NCI-H2196 (cell line): Measurements from ENCODE around the gene ZNF74.
"Not testable (repeated sequence)": the region's sequence is repeated elsewhere in the genome, so short reads cannot be mapped to it uniquely, and the experiment has no call there.

Experiments used
- DNase-seq: peaks from one replicate; lab custom pipeline; 2025; ENCODE audit not compliant: unreplicated experiment; lab: John Stamatoyannopoulos, UW

ZNF74 gene

GRCh38 chr22:20441631-20442484, 47.9 kb downstream of the ZNF74 start:
- DNase-seq: no peak

DNA sequence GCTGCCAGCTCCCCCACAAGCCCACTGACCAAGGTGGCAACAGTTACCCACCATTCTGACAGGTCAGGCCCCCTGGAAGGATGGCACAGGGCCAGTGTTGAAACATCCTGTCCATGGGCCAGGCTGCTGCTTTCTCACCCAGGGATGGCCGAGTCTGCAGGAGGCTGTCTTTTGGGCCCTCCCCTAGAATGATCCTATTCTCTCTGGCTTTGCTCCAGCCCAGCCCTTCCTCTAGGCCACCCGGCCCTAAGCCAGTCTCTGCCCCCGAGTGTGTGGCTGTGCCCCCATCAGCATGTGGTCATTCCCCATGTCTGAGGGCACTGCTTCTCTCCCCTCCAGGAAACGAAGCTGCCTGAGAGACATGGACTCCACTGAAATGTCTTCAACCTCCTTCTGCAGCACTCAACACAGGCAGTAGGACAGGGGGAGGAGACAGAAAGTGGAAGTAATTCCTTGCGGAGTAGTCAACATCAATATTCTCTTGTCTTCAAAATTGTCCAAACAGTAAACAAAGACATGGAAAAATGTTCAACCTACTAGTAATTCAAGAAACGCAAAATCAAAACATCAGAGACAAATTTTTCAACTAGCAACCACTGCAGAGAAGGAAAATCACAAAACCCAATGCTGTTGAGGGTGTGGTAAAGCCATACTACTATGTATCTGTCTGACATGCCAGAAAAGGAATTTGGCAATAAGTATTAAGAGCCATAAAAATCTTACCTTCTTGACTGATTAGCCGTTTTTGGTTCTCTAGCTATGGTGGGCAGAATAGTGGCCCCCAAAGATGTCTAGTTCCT, 48.7 kb downstream of the ZNF74 start:
- no peak for DNase-seq

DNA sequence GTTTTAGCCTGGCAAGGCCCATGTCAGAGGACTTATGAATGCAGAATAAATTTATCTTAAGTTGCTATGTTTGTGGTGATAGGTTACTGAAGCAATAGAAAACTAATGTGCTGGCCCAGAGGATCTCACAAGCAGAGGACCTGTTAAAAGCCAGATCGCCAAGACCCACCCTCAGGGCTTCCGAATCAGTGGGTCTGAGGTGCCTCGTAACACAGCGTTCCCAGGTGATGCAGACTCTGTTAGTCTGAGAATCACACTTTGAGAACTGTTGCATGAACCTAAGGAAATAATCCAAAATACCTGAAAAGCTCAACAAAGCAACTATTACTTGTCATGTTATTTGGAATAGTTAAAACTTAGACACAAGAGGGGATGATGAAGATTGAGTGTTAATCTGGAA, 50.4 kb downstream of the ZNF74 start:
- DNase-seq: no peak

DNA sequence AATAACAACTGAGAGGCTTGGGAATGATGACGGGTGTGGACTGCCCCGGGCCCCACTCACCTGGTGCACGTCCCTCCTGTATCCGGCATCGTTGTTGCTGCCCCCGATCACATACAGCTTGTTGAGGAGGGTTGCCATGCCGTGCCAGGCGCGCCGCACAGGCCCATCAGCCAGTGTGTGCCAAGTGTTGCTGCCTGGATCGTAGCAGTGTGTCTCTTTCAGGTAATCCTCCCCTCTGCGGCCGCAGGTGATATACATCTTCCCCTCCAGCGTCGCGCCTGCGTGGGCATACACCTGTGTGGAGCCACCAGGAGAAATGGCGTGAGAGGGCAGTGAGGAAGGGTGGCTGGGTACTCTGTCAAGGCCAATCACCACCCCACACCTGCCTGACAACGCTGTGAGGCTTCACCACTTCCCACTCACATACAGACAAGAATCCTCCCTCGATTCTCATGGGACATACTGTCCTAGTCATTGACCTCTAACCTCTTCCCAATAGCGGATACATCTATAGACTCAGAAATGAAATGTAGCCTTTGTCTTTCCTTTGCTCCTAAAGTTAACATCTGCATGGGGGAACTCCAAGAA, 52.5 kb downstream of the ZNF74 start:
- no peak for DNase-seq

DNA sequence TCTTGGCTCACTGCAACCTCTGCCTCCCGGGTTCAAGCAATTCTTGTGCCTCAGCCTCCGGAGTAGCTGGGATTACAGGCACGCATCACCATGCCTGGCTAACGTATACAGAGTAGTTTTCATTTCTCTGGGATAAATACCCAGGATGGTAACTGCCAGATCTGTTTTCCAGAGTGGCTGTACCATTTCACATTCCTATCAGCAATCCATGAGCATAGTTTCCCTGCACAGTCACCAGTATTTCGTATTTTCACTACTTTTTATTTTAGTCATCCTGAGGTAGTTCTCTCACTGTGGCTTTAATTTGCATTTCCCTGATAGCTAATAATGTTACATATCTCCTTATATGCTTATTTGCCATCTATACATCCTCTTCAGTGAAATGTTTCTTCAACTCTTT, 54.7 kb downstream of the ZNF74 start:
- DNase-seq: no peak

DNA sequence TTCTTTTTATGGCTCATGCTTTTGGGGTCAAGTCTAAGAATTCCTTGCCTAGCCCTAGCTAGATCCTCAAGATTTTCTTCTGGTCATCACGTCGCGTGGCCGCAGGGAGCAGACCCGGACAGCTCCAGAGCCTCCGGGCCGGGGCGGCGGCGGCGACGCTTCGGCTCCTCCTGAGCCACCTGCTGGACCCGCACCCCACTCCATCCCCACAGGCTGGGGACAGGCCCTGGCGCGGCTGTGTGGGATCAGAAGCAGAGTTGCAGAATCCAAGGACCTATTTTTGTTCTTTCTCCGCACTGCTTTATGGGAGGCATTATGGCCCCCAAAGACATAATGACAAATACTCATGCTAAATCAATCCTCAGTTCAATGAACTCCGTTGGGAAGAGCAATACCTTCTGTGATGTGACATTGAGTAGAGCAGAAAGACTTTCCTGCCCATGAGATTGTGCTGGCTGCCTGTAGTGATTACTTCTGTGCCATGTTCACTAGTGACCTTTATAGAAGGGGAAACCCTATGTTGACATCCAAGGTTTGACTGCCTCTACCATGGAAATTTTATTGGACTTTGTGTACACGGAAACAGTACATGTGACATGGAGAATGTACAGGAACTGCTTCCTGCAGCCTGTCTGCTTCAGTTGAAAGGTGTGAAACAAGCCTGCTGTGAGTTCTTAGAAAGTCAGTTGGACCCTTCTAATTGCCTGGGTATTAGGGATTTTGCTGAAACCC, 56.0 kb downstream of the ZNF74 start:
- DNase-seq: no peak

GRCh38 chr22:20450551-20450906, 56.6 kb downstream of the ZNF74 start:
- DNase-seq: no peak

DNA sequence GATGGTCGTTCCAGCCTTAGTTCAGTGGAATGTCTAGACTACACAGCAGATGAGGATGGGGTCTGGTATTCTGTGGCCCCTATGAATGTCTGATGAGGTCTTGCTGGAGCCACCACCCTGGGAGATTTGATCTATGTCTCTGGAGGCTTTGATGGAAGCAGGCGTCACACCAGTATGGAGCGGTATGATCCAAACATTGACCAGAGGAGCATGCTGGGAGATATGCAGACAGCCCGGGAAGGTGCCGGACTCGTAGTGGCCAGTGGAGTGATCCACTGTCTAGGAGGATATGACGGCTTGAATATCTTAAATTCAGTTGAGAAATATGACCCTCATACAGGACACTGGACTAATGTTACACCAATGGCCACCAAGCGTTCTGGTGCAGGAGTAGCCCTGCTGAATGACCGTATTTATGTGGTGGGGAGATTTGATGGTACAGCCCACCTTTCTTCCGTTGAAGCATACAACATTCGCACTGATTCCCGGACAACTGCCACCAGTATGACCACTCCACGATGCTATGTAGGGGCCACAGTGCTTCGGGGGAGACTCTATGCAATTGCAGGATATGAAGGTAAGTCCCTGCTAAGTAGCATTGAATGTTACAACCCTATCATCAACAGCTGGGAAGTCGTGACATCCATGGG, 57.3 kb downstream of the ZNF74 start:
- DNase-seq: not testable (repeated sequence)

DNA sequence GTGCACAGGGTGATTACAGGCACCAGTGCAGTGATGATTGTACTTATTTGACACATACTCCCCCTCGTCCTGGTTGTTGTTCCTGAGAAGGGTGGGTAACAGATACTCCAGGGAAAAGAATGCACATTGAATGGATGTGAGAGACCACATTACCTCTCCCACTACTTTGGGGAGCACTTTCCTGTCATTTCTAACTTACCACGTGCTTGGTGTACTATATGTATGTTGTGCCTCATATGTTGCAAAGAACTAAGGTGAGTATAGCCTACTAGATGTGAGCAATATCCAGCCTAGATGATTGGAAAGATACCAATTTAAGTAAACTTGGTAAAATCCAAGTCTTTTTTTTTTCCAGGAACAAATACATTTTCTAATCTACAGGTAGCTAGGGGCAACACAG, 58.0 kb downstream of the ZNF74 start:
- no peak for DNase-seq

- no peak for DNase-seq
These were observed 59.3 kb downstream of the ZNF74 start for GRCh38 chr22:20453222-20453621.

DNA sequence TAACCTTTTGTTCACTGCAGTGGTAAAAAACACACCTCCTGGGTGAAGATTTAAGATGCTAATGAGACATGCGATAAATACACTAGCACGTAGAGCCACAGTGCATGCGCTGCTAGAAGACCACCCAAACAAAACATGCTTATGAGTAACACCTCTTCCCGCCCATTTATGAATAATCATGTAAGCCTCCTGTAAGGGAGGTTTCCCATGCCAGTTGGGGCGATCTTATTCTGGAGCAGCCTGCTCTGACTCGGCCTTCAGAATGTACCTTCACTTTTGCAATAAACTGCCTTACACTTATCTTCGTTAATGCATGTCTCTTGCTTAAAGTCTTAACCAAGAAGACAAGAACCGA, 61.7 kb downstream of the ZNF74 start:
- DNase-seq: no peak

GRCh38 chr22:20456064-20456721, 62.2 kb downstream of the ZNF74 start:
- DNase-seq: peak; percentile 60

GRCh38 chr22:20456722-20457076, 62.7 kb downstream of the ZNF74 start:
- DNase-seq: no peak

DNA sequence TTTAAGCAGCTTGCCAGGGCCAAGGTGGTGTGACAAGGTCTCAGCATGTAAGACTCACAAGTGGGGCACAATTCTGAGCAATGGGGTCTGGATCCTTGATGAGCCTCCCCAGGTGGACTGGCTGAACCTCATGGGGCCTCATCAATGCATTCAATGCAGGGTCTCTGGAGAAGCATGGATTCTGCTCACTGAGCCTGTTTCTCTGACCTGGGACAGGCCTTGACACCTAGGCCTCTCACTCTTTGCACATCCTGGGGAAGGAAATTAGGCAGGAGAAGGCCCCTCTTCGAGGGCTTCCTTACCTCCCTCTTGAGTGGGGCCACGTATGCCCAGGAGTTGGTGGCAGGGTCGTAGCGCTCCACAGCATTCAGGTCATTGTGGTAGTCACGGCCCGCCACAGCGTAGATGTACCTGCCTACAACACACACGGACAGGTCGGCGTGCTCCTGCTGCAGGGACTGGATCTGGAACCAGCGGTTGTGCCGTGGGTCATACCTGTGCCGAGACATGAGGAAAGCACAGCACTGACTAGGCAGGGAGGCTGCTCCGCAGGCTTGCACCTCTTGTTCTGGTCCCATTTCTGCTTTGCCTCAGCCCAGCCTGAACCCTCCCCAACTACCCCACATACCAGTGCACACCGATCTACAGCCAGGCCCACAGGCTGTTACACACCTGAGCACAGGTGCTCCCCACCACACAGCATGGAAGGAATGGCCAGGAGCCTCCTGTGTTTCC, 63.7 kb downstream of the ZNF74 start:
- DNase-seq: no peak
